Thoracic aorta (tissue), 2 donors: Measurements from ENCODE around the gene PLA2G3. TPM values are rescaled to one million over a fixed set of nuclear protein-coding genes. Genes with fewer than 3 reads are reported as not detected.
A peak's percentile ranks its signal among the peaks of the same experiment; 100 is the strongest.

ENCODE experiments used
- ATAC-seq: fragments of 150-250 bp; one replicate; pipeline ENCODE4 v1.8.0; 2017; ENCODE audit warnings: low read depth; ENCODE audit not compliant: insufficient number of reproducible peaks, low FRiP score
- DNase-seq: peaks from one replicate; pipeline ENCODE4 v3.0.0-alpha.2; 2020; ENCODE audit warnings: low spot score
- H3K27ac ChIP-seq, 2 donors: fragments of 200-600 bp; sonication (generic); 1 replicate in 1 of 2; 2 replicates in 1 of 2; pipeline ENCODE4 v1.5.1; 2016; ENCODE audit warnings: mild to moderate bottlenecking in 2 of 2, moderate library complexity in 2 of 2
- H3K27me3 ChIP-seq: fragments of 200-600 bp; sonication (generic); replicated peaks from 2 replicates; pipeline ENCODE4 v1.6.0; 2016; ENCODE audit warnings: mild to moderate bottlenecking; ENCODE audit not compliant: insufficient read depth
- H3K36me3 ChIP-seq: fragments of 200-600 bp; sonication (generic); one replicate; pipeline ENCODE4 v1.5.1; 2016
- H3K4me1 ChIP-seq, 2 donors: fragments of 200-600 bp; sonication (generic); 1 replicate in 1 of 2; 2 replicates in 1 of 2; pipeline versions ENCODE4 v1.5.1 to v1.6.0; 2016; ENCODE audit warnings: low read depth in 2 of 2, mild to moderate bottlenecking in 1 of 2; ENCODE audit not compliant: control insufficient read depth in 1 of 2
- H3K4me3 ChIP-seq: fragments of 200-600 bp; sonication (generic); 2 replicates; pipeline ENCODE4 v1.5.1; 2016; ENCODE audit warnings: mild to moderate bottlenecking
- H3K9me3 ChIP-seq: fragments of 200-600 bp; sonication (generic); 2 replicates; pipeline ENCODE4 v1.5.1; 2016
- CTCF ChIP-seq: fragments of 200-600 bp; sonication (generic); IDR thresholded peaks from one replicate; pipeline ENCODE4 v1.5.1; 2019; ENCODE audit warnings: antibody characterized with exemption
- total RNA-seq, 2 donors: library from RNA; depleted of rRNA; stranded (reverse); fragments of >200 nt; gene quantifications; one replicate each; pipeline versions ENCODE4 v1.1.0 to v1.2.3, GENCODE V29; 2016

The PLA2G3 gene
- total RNA-seq, 2 donors from 2014 or later: not detected

- peak overlapping the region; percentile 76 for H3K4me3 ChIP-seq
- H3K36me3 ChIP-seq: peaks cover 51% of the 10 kb centered on the region
- no peak for DNase-seq
Measured at GRCh38 chr22:31086703-31087330, 53.5 kb downstream of the PLA2G3 start.

GRCh38 chr22:31085928-31086327 is 54.4 kb downstream of the PLA2G3 start:
- no peaks in the 10 kb centered on the region for H3K9me3 ChIP-seq
- no peak for DNase-seq
- H3K4me1 ChIP-seq: peaks cover 23 to 71% of the 10 kb centered on the region in 2 donors
- peak overlapping the region; percentile 76 for H3K4me3 ChIP-seq
- TF ChIP-seq CTCF: no peak
- ATAC-seq: no peak
- H3K27ac ChIP-seq: peak overlapping the region; percentile 88 to 92
- H3K36me3 ChIP-seq: peaks cover 42% of the 10 kb centered on the region
- no peaks in the 10 kb centered on the region for H3K27me3 ChIP-seq

More at GRCh38 chr22:31086703-31087330, 53.5 kb downstream of the PLA2G3 start:
- no peaks in the 10 kb centered on the region for H3K9me3 ChIP-seq
- peaks cover 23 to 80% of the 10 kb centered on the region in 2 donors for H3K4me1 ChIP-seq
- peak overlapping the region; percentile 88 to 92 for H3K27ac ChIP-seq
- no peak for TF ChIP-seq CTCF
- ATAC-seq: no peak
- H3K27me3 ChIP-seq: no peaks in the 10 kb centered on the region

- no peaks in the 10 kb centered on the region for H3K27me3 ChIP-seq
- TF ChIP-seq CTCF: no peak
- no peaks in the 10 kb centered on the region for H3K9me3 ChIP-seq
- peak overlapping the region; percentile 76 for H3K4me3 ChIP-seq
- H3K36me3 ChIP-seq: peaks cover 38% of the 10 kb centered on the region
- H3K4me1 ChIP-seq: peaks cover 23 to 68% of the 10 kb centered on the region in 2 donors
- ATAC-seq (no peak), DNase-seq (no peak)
- peak overlapping the region; percentile 88 to 92 for H3K27ac ChIP-seq
Measured at GRCh38 chr22:31085493-31085824, 54.8 kb downstream of the PLA2G3 start.

- peak overlapping the region; percentile 76 for H3K4me3 ChIP-seq
- TF ChIP-seq CTCF: peak; percentile 86
- H3K4me1 ChIP-seq: peaks cover 23 to 68% of the 10 kb centered on the region in 2 donors
- ATAC-seq (peak; percentile 24), DNase-seq (peak; percentile 74)
- peak overlapping the region; percentile 88 to 92 for H3K27ac ChIP-seq
- no peaks in the 10 kb centered on the region for H3K27me3 ChIP-seq
- H3K9me3 ChIP-seq: no peaks in the 10 kb centered on the region
- peaks cover 37% of the 10 kb centered on the region for H3K36me3 ChIP-seq
Measured at GRCh38 chr22:31084811-31085492, 55.4 kb downstream of the PLA2G3 start.

Other genes with a start within 250 kb of the PLA2G3 start
- gene MORC2, start 171.7 kb downstream of the PLA2G3 start, total RNA-seq: 10 to 100 TPM; 16.7 to 27.5 TPM
- 100 to 1,000 TPM in 1 of 2 donors, 10 to 100 TPM in 1; 69.0 to 109 TPM for gene TUG1, start 171.2 kb downstream of the PLA2G3 start, total RNA-seq
- gene SMTN, start 59.2 kb downstream of the PLA2G3 start, total RNA-seq: 100 to 1,000 TPM; 632 to 946 TPM
- 1,000 to 10,000 TPM in 1 of 2 donors, 100 to 1,000 TPM in 1; 453 to 1,695 TPM for gene SELENOM, start 32.9 kb downstream of the PLA2G3 start, total RNA-seq
- gene INPP5J, start 17.5 kb downstream of the PLA2G3 start, total RNA-seq: 1 to 10 TPM; 2.3 to 4.1 TPM
- 10 to 100 TPM; 31.3 to 40.2 TPM for gene RNF185, start 19.7 kb upstream of the PLA2G3 start, total RNA-seq
- gene LIMK2, start 71.8 kb upstream of the PLA2G3 start, total RNA-seq: 10 to 100 TPM; 38.4 to 76.8 TPM
- 10 to 100 TPM; 56.3 to 57.9 TPM for gene PIK3IP1, start 152.0 kb upstream of the PLA2G3 start, total RNA-seq
- 10 to 100 TPM; 14.6 to 15.2 TPM for gene PATZ1, start 205.8 kb upstream of the PLA2G3 start, total RNA-seq